Heart right ventricle (tissue), 16 donors: ENCODE data around the gene UST. TPM values are rescaled to one million over a fixed set of nuclear protein-coding genes. Genes with fewer than 3 reads are reported as not detected.

Experiments
- ATAC-seq, 8 donors: fragments of 200-7000 bp; cut with Tn5 transposase; one replicate each; pipeline ENCODE4 v1.9.1; 2020; ENCODE audit warnings: mild to moderate bottlenecking in 8 of 8, moderate library complexity in 8 of 8, moderate number of reproducible peaks in 1 of 8
- DNase-seq, 2 donors: peaks; one replicate each; pipeline ENCODE4 v3.0.0-alpha.2; 2020
- H3K27ac ChIP-seq, 10 donors: fragments of 200-600 bp; sonication (generic) in 2 of 10; one replicate each; pipeline versions ENCODE4 v1.5.0 to v1.8.0; 2020 to 2022; ENCODE audit warnings: mild to moderate bottlenecking in 3 of 10
- H3K27me3 ChIP-seq, 7 donors: fragments of 200-600 bp; one replicate each; pipeline ENCODE4 v1.8.0; 2021 to 2022; ENCODE audit warnings: mild to moderate bottlenecking in 2 of 7
- H3K36me3 ChIP-seq, 9 donors: fragments of 200-600 bp; sonication (generic) in 1 of 9; one replicate each; pipeline versions ENCODE4 v1.5.0 to v1.8.0; 2020 to 2022; ENCODE audit warnings: mild to moderate bottlenecking in 2 of 9
- H3K4me1 ChIP-seq, 9 donors: fragments of 200-600 bp; sonication (generic) in 1 of 9; one replicate each; pipeline versions ENCODE4 v1.5.0 to v1.8.0; 2020 to 2022; ENCODE audit warnings: mild to moderate bottlenecking in 4 of 9
- H3K4me3 ChIP-seq, 10 donors: fragments of 200-600 bp; sonication (generic) in 2 of 10; one replicate each; pipeline versions ENCODE4 v1.5.0 to v1.8.0; 2020 to 2022; ENCODE audit warnings: mild to moderate bottlenecking in 7 of 10, moderate library complexity in 2 of 10
- H3K9me3 ChIP-seq, 11 donors: fragments of 200-600 bp in 10 of 11; sonication (generic) in 2 of 11; one replicate each; pipeline versions ENCODE4 v1.5.0 to v1.8.0; 2013 to 2022; ENCODE audit warnings: mild to moderate bottlenecking in 2 of 11, control low read depth in 1 of 11, moderate library complexity in 1 of 11
- WGBS, 2 donors: extraction: QIAGEN DNeasy Blood & Tissue Kit; methylation state at CpG; one replicate each; pipeline ENCODE4 v1.1.7; 2013; ENCODE audit warnings: inconsistent platforms in 1 of 2; 5-methylcytosine and 5-hydroxymethylcytosine counted together
- intact Hi-C, 10 donors: fragments of 100-400 bp; cut with DNase I; formaldehyde crosslinking; loops; one replicate each; pipeline versions ENCODE4 v1.11.1 to v1.14.2; 2022
- polyA plus RNA-seq, 2 donors: library from polyadenylated mRNA; stranded (reverse); fragments of 200-250 nt; gene quantifications; one replicate each; pipeline ENCODE4 v1.2.3, GENCODE V29; 2013
- total RNA-seq, 10 donors: library from RNA; stranded (reverse); fragmentation: NEBNext Ultra II Directional in 3 of 10; extraction: Animal tissue kit (Norgen Biotek cat#: 25700) in 3 of 10; gene quantifications; one replicate each; pipeline versions ENCODE4 v1.2.1 to v1.2.4, GENCODE V29; 2021 to 2023
- TF ChIP-seq, protein P1 (sequence below), 9 donors: fragments of 200-600 bp; sonication (generic) in 2 of 9; IDR thresholded peaks; one replicate each; pipeline versions ENCODE4 v1.5.0 to v1.8.0; 2021 to 2022; ENCODE audit warnings: antibody characterized with exemption in 9 of 9, mild to moderate bottlenecking in 5 of 9, moderate library complexity in 1 of 9
- donor health status: Arrhythmogenic right ventricular cardiomyopathy.
- donor health status: ischemic (EF 13 %, LVEDD 7.1; RV severe dilation, severe dysfunction).
- donor health status: healthy with polysubstance abuse.
- donor health status: DM: no; HTN: yes; CAD: no.
- donor health status: DM: no; HTN: no; CAD: no.
- donor health status: ischemic (EF 25% LVEDD 6.9; RV normal size, moderate dysfunction).
- donor health status: ischemic (EF 25% LVEDD 5.7; RV mildly dilated, moderate dysfunction).
- donor health status: healthy.
- donor health status: DM: yes; HTN: yes; CAD: no.
- donor health status: Ischemic cardiomyopathy.
- donor health status: ischemic (EF 35%, LVEDD 5.7; RV mildly dilated, moderate dysfunction).
- donor health status: nonischemic (EF 11% LVEDD 7.7; RV severe dilation, severe dysfunction).
- donor health status: DM: yes; HTN: yes; CAD: no.
- donor health status: PGD.
- donor health status: ischemic (EF 29% LVEDD 5.4; RV normal size, mild dysfunction).
- donor health status: nonischemic (EF 23%, LVEDD 6.1; RV moderate dilation, normal function).

Gene UST
- total and polyA plus RNA-seq, 12 donors: 1.6 to 4.1 (median 2.3) TPM

DNA sequence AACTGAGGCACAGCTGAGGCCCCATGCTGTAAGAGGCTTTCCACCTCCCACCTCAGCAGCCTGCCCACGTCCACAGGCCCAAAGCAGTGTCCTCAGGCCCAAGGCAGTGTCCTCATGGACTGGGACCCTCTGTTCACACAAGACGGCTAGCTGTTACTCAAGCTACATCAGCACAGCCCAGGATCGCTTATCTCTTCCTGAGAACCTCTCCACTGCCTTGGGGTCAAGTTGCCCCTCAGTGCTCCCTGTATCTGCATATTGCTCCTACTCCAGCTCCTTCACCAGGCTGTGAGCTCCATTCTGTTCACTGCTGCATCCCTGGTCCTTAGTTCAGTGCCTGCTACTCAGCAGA, 361.9 kb downstream of the UST start:
- TF ChIP-seq, protein P1, sequence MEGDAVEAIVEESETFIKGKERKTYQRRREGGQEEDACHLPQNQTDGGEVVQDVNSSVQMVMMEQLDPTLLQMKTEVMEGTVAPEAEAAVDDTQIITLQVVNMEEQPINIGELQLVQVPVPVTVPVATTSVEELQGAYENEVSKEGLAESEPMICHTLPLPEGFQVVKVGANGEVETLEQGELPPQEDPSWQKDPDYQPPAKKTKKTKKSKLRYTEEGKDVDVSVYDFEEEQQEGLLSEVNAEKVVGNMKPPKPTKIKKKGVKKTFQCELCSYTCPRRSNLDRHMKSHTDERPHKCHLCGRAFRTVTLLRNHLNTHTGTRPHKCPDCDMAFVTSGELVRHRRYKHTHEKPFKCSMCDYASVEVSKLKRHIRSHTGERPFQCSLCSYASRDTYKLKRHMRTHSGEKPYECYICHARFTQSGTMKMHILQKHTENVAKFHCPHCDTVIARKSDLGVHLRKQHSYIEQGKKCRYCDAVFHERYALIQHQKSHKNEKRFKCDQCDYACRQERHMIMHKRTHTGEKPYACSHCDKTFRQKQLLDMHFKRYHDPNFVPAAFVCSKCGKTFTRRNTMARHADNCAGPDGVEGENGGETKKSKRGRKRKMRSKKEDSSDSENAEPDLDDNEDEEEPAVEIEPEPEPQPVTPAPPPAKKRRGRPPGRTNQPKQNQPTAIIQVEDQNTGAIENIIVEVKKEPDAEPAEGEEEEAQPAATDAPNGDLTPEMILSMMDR (IDR thresholded peaks at IDR 0.05): no peak
- H3K4me1 ChIP-seq: peaks cover 0 to 17% (median 0%) of the 10 kb centered on the region in 9 donors
- ATAC-seq: peak in 1 of 8 donors; percentile 21

DNA sequence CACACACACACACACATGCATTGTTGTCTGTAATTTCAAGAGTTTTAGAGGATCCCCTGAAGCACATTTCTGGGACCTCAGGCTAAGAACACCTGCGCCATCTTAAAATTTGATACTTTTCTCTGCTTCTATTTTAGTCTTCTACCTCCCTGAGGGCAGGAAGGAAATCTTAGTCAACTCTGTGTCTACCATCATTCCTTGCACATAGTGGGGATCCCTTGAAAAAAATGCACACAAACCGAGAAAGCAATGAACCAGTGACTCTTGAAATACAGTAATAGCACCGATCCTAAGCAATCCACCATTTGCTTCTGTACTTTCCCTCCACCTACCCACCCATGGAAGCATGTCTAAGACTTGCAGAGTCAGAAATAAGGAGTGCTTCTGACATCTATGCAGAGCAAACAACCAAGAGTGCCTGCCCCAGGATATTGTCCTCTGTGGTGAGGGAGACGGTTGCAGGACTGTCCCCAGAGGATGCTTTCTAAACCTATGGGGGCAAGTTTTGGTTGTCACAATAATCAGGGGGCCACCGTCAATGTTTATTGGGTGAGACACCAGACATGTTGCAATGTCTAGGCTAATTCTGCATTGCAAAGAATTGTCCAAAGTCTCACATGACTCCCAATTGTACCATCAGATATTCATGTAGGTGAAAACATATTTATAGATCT, 362.7 kb downstream of the UST start:
- TF ChIP-seq, protein P1 (IDR thresholded peaks at IDR 0.05): no peak
- peaks cover 0 to 8% (median 0%) of the 10 kb centered on the region in 11 donors for H3K9me3 ChIP-seq
- H3K27me3 ChIP-seq: peaks cover 0 to 4% (median 0%) of the 10 kb centered on the region in 7 donors
- H3K36me3 ChIP-seq: no peaks in the 10 kb centered on the region
- ATAC-seq (no peak), DNase-seq (no peak)
- no peak overlapping the region for H3K4me3 ChIP-seq
- WGBS, 2 donors: 87 to 88% methylated on average over 5 of the region's 5 CpGs
- no peak overlapping the region for H3K27ac ChIP-seq
- intact Hi-C loops: no loop called here
- peaks cover 0 to 17% (median 0%) of the 10 kb centered on the region in 9 donors for H3K4me1 ChIP-seq

More for the DNA sequence above, 361.9 kb downstream of the UST start:
- 77 to 93% methylated on average over 3 of the region's 3 CpGs for WGBS, 2 donors
- no peaks in the 10 kb centered on the region for H3K36me3 ChIP-seq
- peaks cover 0 to 8% (median 0%) of the 10 kb centered on the region in 11 donors for H3K9me3 ChIP-seq
- no peak for DNase-seq
- H3K4me3 ChIP-seq: no peak overlapping the region
- H3K27me3 ChIP-seq: peaks cover 0 to 4% (median 0%) of the 10 kb centered on the region in 7 donors
- H3K27ac ChIP-seq: no peak overlapping the region
- intact Hi-C loops: no loop called here

DNA sequence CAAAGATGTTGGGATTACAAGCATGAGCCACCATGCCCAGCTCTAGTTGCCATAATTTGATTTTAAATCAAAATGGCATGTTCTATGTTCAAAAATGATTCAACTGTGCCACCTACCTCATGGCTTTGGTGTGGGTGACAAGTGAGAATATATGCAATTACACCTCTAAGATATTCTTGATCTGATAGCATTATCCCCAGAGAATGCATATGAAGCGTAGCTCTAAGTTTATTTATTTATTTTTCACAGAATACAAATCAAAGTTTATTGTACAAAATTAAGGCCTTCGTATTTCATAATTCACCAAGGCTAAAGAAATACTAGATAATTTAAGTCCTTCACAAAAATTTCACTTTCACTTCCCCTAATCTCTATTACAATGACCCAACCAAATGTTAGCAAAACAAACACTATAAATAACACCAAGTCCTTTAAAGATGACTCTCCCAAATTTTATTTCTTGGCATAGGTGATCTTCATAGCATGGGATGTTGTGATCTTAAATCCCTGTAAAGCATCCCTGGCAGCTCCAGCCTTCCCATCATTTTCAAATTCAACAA, 364.8 kb downstream of the UST start:
- Histone ChIP-seq H3K4me3 (no peak overlapping the region), H3K36me3 (no peaks in the 10 kb centered on the region), H3K27me3 (peaks cover 0 to 3% (median 0%) of the 10 kb centered on the region in 7 donors), H3K27ac (peak overlapping the region in 1 of 10 donors; percentile 1), H3K4me1 (peaks cover 0 to 17% (median 0%) of the 10 kb centered on the region in 9 donors), H3K9me3 (peaks cover 0 to 8% (median 0%) of the 10 kb centered on the region in 11 donors)
- no peak for ATAC-seq
- WGBS, 2 donors: 82 to 91% methylated on average over 2 of the region's 2 CpGs
- TF ChIP-seq, protein P1 (IDR thresholded peaks at IDR 0.05): no peak
- intact Hi-C loops: no loop called here
- no peak for DNase-seq

DNA sequence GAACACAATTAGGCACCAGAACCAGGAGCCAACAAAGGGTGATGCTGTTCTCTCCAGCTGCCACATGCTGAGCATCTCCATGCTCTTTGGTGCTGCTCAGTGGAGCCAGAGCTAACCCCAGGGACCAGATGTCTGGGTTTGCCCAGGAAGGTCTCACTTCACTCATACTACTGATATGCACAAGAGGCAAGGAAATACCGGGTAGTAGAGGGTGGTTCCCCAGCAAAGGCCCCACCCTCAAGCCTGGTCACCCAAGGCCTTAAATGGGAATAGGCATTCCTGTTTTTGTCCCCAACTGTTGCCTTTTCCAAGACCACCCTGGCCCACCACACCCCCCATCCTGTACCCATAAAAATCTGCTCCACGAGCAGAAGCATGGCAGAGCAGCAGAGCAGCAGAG, 366.1 kb downstream of the UST start:
- 90 to 91% methylated on average over 2 of the region's 2 CpGs for WGBS, 2 donors
- H3K4me3 ChIP-seq: no peak overlapping the region
- DNase-seq (no peak), ATAC-seq (no peak)
- no peak overlapping the region for H3K27ac ChIP-seq
- TF ChIP-seq, protein P1 (IDR thresholded peaks at IDR 0.05): no peak
- intact Hi-C loops: no loop called here
- H3K36me3 ChIP-seq: no peaks in the 10 kb centered on the region
- H3K27me3 ChIP-seq: no peaks in the 10 kb centered on the region
- H3K4me1 ChIP-seq: peaks cover 0 to 11% (median 0%) of the 10 kb centered on the region in 9 donors
- H3K9me3 ChIP-seq: peaks cover 0 to 8% (median 0%) of the 10 kb centered on the region in 11 donors
